NCI-H774 (cell line): ENCODE results near the gene BBS5.

Source experiments
- DNase-seq: peaks from one replicate; lab custom pipeline; 2025; lab: John Stamatoyannopoulos, UW

Gene BBS5

GRCh38 chr2:169546756-169547155, 67.5 kb downstream of the BBS5 start:
- no peak for DNase-seq
